ENCODE data around the gene AJAP1.
"Not testable (repeated sequence)": the region's sequence is repeated elsewhere in the genome, so short reads cannot be mapped to it uniquely, and the experiment has no call there.

AJAP1 gene

GRCh38 chr1:4658643-4659628, 4.5 kb downstream of the AJAP1 start:
- no peak for DNase-seq

GRCh38 chr1:4660917-4661594, 6.6 kb downstream of the AJAP1 start:
- DNase-seq: no peak

- no peak for DNase-seq
Measured at GRCh38 chr1:4661595-4661917, 7.1 kb downstream of the AJAP1 start.

- no peak for DNase-seq
Measured at GRCh38 chr1:4662168-4662567, 7.8 kb downstream of the AJAP1 start.

GRCh38 chr1:4662723-4663122, 8.3 kb downstream of the AJAP1 start:
- DNase-seq: no peak

GRCh38 chr1:4664095-4664494, 9.7 kb downstream of the AJAP1 start:
- no peak for DNase-seq

- DNase-seq: no peak
Measured at GRCh38 chr1:4664606-4665005, 10.2 kb downstream of the AJAP1 start.

GRCh38 chr1:4665456-4665855, 11.0 kb downstream of the AJAP1 start:
- DNase-seq: no peak

GRCh38 chr1:4666683-4667082, 12.3 kb downstream of the AJAP1 start:
- DNase-seq: not testable (repeated sequence)

- no peak for DNase-seq
Measured at GRCh38 chr1:4668743-4669700, 14.6 kb downstream of the AJAP1 start.

- no peak for DNase-seq
Measured at GRCh38 chr1:4670265-4670664, 15.9 kb downstream of the AJAP1 start.

- DNase-seq: no peak
Measured at GRCh38 chr1:4671828-4672227, 17.4 kb downstream of the AJAP1 start.

- no peak for DNase-seq
Measured at GRCh38 chr1:4673494-4673893, 19.1 kb downstream of the AJAP1 start.

GRCh38 chr1:4674117-4674516, 19.7 kb downstream of the AJAP1 start:
- DNase-seq: no peak

- DNase-seq: no peak
Measured at GRCh38 chr1:4674676-4675075, 20.3 kb downstream of the AJAP1 start.

- no peak for DNase-seq
Measured at GRCh38 chr1:4675454-4676186, 21.2 kb downstream of the AJAP1 start.

- DNase-seq: no peak
Measured at GRCh38 chr1:4676253-4676652, 21.8 kb downstream of the AJAP1 start.

- DNase-seq: no peak
Measured at GRCh38 chr1:4677608-4678007, 23.2 kb downstream of the AJAP1 start.

GRCh38 chr1:4678066-4678717, 23.8 kb downstream of the AJAP1 start:
- DNase-seq: no peak

GRCh38 chr1:4681026-4681425, 26.6 kb downstream of the AJAP1 start:
- no peak for DNase-seq

GRCh38 chr1:4682607-4683220, 28.3 kb downstream of the AJAP1 start:
- no peak for DNase-seq
